ENCODE data around the gene KCNMB1.

The KCNMB1 gene

DNA sequence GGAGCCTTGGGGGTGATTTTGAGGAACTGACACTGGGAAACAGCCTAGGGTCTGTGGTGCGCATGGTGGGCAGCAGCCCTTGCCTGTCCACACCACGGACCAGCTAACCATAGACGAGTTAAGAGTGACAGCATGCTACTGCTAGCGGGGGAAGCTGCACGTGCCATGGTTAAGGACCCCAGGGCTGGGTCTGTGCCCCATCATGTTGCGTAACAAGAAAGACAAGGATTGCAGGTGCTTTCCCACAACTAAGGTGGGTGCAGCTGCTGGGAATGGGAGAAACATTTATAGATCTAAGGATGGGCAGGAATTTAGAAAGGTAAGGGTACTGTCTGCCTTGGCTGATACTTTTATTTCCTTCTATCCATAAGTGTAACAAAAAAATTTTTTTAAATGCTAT is 17.9 kb upstream of the KCNMB1 start:
- TF ChIP-seq, protein P1, sequence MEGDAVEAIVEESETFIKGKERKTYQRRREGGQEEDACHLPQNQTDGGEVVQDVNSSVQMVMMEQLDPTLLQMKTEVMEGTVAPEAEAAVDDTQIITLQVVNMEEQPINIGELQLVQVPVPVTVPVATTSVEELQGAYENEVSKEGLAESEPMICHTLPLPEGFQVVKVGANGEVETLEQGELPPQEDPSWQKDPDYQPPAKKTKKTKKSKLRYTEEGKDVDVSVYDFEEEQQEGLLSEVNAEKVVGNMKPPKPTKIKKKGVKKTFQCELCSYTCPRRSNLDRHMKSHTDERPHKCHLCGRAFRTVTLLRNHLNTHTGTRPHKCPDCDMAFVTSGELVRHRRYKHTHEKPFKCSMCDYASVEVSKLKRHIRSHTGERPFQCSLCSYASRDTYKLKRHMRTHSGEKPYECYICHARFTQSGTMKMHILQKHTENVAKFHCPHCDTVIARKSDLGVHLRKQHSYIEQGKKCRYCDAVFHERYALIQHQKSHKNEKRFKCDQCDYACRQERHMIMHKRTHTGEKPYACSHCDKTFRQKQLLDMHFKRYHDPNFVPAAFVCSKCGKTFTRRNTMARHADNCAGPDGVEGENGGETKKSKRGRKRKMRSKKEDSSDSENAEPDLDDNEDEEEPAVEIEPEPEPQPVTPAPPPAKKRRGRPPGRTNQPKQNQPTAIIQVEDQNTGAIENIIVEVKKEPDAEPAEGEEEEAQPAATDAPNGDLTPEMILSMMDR (conservative IDR thresholded peaks at IDR 0.05; ENCODE audit: low read length) = no peak
- no peak for DNase-seq (ENCODE audit: low read depth)
- H3K4me3 ChIP-seq (ENCODE audit: low read length) = no peak overlapping the region

DNA sequence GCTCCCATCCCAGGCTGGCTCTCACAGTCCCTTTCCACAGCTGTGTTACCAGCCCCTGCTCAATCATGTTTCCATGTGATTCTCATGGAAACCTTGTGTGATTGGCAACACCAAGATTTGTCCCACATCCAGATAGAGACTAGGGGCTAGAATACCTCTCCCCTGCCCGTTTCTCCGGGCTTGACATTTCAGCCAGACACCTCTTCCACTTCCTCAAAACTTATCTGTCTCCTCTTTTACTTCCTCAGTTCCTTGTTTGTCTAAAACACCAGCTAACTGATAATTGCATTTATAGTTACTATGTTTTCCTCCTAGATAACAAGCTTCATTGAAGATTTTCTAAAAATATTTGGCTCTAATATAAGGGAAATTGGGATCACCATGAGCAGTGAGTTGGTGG is 16.6 kb upstream of the KCNMB1 start:
- no peak for DNase-seq (ENCODE audit: low read depth)
- TF ChIP-seq, protein P1 (conservative IDR thresholded peaks at IDR 0.05; ENCODE audit: low read length) = no peak
- no peak overlapping the region for H3K4me3 ChIP-seq (ENCODE audit: low read length)

DNA sequence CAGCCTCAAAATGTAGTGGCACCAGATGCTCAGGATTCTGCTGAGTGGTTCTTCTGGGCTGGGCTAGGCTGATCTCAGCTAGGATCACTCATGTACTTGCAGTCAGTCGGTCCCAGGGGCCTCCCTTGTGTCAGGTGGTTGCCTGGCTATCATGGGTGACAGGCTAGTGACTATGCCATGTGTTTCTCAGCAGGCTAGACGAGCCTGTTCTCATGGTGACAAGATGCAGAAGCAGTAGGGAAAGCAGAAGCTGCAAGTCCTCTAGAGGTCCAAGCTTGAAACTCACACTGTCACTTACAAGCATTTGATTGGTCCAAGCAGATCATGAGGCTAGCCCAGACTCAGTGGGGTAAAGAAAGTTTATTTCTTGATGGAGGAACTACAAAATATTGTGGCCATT is 15.2 kb upstream of the KCNMB1 start:
- no peak overlapping the region for H3K4me3 ChIP-seq (ENCODE audit: low read length)
- TF ChIP-seq, protein P1 (conservative IDR thresholded peaks at IDR 0.05; ENCODE audit: low read length) = no peak
- no peak for DNase-seq (ENCODE audit: low read depth)

DNA sequence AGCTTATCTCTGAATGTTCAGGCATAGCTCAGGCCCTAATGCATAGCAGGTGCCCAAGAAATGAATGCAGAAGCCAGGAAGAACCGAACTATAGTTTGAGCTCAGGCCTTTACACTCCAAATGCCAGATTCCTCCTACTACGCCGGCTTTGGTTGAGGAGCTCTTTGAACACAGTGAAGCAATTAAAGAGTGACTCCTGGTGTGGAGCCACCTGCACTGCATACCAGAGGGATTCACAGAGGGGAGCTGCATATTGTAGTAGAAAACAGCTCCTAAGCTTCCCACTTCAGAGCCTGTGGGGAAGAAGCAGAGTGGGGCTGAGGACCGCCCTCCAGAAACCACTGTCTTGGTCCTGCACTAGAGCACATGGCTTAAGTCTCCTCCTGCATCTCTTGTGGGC is 14.5 kb upstream of the KCNMB1 start:
- DNase-seq (ENCODE audit: low read depth) = no peak
- TF ChIP-seq, protein P1 (conservative IDR thresholded peaks at IDR 0.05; ENCODE audit: low read length) = no peak
- H3K4me3 ChIP-seq (ENCODE audit: low read length) = no peak overlapping the region

DNA sequence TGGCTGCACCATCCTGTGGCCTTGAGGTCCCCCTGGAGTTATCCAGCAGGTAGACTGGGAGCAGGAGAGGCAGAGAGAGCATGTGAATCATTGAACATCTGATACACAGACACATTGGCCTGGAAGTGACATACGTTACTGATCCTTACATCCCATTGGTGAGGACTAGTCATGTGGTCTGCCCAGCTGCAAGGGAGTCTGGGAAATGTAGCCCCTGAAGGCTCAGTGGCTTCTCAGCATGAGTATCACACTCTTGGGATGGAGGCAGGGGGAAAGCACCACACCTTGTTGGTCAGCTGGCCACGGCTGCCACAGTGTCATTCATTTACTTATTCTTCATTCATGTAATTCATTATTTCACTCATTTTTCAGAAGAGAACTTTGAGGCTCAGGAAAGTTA is 13.3 kb upstream of the KCNMB1 start:
- TF ChIP-seq, protein P1 (conservative IDR thresholded peaks at IDR 0.05; ENCODE audit: low read length) = no peak
- no peak for DNase-seq (ENCODE audit: low read depth)
- no peak overlapping the region for H3K4me3 ChIP-seq (ENCODE audit: low read length)

DNA sequence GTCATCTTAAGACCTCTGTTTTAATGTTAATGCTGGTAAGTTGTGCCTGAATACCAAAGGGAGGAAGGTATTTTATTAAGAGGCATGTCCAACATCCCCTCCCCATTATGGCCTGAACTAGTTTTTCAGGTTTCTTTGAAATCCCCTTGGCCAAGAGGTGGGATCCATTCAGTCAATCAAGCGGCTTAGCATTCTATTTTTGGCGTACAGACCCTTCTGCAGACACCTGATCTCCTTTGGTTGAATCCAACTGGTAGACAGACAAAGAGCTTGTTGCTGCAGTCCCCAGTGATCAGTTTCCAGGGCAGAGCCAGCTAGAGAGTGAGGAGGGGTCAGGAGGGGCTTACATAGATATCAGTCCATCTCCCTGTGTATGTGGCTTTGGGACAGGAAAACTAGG is 7.9 kb upstream of the KCNMB1 start:
- DNase-seq (ENCODE audit: low read depth) = no peak
- TF ChIP-seq, protein P1 (conservative IDR thresholded peaks at IDR 0.05; ENCODE audit: low read length) = no peak
- H3K4me3 ChIP-seq (ENCODE audit: low read length) = no peak overlapping the region

DNA sequence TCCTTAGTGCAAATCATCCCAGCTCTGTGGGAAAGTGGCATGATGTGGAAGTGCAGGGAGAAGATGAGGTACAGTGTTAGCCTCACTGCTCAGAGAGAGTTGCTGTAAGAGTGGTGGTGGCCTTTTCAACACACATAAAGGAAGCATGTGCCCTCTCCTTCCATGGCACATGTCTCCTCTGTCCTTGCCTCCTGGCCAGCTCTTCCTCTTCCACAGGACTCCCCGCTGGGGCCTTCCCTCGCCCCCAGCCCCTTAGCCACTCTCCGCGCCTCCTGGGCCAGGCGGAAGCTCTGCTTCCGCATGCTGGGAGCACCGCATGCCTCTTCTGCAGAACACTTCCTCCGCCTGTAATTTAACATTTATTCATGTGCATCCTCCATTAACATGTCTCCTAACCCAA is 4.8 kb upstream of the KCNMB1 start:
- no peak for DNase-seq (ENCODE audit: low read depth)
- TF ChIP-seq, protein P1 (conservative IDR thresholded peaks at IDR 0.05; ENCODE audit: low read length) = no peak
- H3K4me3 ChIP-seq (ENCODE audit: low read length) = no peak overlapping the region

All from AG10803 (cell line).